ENCODE results near the gene SLC2A4.
"Not testable (repeated sequence)": the region's sequence is repeated elsewhere in the genome, so short reads cannot be mapped to it uniquely, and the experiment has no call there.

Gene SLC2A4

GRCh38 chr17:7327056-7327455 lies 45.5 kb downstream of the SLC2A4 start:
- DNase-seq: no peak

GRCh38 chr17:7327501-7327900 lies 46.0 kb downstream of the SLC2A4 start:
- no peak for DNase-seq

- no peak for DNase-seq
Observed at GRCh38 chr17:7328009-7328408, 46.5 kb downstream of the SLC2A4 start.

- no peak for DNase-seq
Observed at GRCh38 chr17:7328840-7329373, 47.4 kb downstream of the SLC2A4 start, which contains the start of gene NEURL4. Gene NEURL4 (minus strand): TSS chr17:7329335. CDS start chr17:7329312, 23 bp downstream.

GRCh38 chr17:7329374-7329996 lies 48.0 kb downstream of the SLC2A4 start:
- peak; percentile 99 for DNase-seq

GRCh38 chr17:7329997-7330637 lies 48.6 kb downstream of the SLC2A4 start:
- peak; percentile 72 for DNase-seq

- DNase-seq: no peak
Observed at GRCh38 chr17:7330638-7331015, 49.1 kb downstream of the SLC2A4 start.

- no peak for DNase-seq
Observed at GRCh38 chr17:7332111-7332510, 50.6 kb downstream of the SLC2A4 start.

GRCh38 chr17:7332600-7333069 lies 51.1 kb downstream of the SLC2A4 start:
- DNase-seq: not testable (repeated sequence)

GRCh38 chr17:7334938-7335538 lies 53.5 kb downstream of the SLC2A4 start:
- DNase-seq: no peak

- not testable (repeated sequence) for DNase-seq
Observed at GRCh38 chr17:7335765-7336164, 54.2 kb downstream of the SLC2A4 start.

- DNase-seq: no peak
Observed at GRCh38 chr17:7336240-7337175, 55.0 kb downstream of the SLC2A4 start, which contains the start of gene ACAP1. Gene ACAP1 (plus strand): TSS chr17:7336529. CDS start chr17:7336735, 206 bp downstream.

GRCh38 chr17:7337600-7337999 lies 56.1 kb downstream of the SLC2A4 start:
- DNase-seq: not testable (repeated sequence)
